ENCODE measurements around the gene OTOP2.
"Not testable (repeated sequence)": the region's sequence is repeated elsewhere in the genome, so short reads cannot be mapped to it uniquely, and the experiment has no call there.

The OTOP2 gene

GRCh38 chr17:74903671-74904070, 20.4 kb upstream of the OTOP2 start:
- TF ChIP-seq, protein P1, sequence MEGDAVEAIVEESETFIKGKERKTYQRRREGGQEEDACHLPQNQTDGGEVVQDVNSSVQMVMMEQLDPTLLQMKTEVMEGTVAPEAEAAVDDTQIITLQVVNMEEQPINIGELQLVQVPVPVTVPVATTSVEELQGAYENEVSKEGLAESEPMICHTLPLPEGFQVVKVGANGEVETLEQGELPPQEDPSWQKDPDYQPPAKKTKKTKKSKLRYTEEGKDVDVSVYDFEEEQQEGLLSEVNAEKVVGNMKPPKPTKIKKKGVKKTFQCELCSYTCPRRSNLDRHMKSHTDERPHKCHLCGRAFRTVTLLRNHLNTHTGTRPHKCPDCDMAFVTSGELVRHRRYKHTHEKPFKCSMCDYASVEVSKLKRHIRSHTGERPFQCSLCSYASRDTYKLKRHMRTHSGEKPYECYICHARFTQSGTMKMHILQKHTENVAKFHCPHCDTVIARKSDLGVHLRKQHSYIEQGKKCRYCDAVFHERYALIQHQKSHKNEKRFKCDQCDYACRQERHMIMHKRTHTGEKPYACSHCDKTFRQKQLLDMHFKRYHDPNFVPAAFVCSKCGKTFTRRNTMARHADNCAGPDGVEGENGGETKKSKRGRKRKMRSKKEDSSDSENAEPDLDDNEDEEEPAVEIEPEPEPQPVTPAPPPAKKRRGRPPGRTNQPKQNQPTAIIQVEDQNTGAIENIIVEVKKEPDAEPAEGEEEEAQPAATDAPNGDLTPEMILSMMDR (IDR thresholded peaks at IDR 0.05; ENCODE audit: extremely low read depth, missing control alignments), result no peak
- no peak for DNase-seq (ENCODE audit: low spot score)

DNA sequence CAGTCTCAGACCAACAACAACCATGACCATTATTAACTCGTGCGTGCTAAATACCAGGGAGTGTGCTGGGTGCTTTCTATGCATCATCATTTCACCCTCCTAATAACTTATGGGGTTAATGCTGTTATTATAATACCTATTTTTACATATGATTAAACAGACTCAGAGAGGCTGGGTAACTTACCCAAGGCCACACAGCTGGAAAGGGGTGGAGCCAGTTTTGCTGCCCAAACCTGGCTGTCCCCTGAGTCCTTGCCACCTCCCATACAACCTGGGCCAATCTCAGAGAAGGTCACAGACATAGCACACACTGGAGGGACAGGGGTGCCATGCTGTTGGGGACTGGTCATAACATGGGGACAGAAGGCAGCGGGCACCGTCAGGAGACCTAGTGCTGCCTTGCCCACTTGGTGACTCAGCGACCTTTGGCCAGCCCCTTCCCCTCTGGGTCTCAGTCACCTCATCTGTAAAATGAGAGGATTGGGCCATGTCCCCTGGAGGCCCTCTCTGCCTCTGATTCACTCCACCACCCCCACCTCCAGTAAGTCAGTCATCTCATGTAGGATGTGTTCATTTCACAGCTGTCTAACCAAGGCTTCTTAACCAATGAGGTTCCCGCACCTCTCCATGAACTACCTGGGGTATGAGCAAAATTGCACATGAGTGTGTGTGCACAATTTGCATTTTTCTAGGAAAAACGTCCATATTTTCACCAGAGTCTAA, 19.2 kb upstream of the OTOP2 start:
- TF ChIP-seq, protein P1 (IDR thresholded peaks at IDR 0.05; ENCODE audit: extremely low read depth, missing control alignments), result no peak
- no peak for DNase-seq (ENCODE audit: low spot score)

DNA sequence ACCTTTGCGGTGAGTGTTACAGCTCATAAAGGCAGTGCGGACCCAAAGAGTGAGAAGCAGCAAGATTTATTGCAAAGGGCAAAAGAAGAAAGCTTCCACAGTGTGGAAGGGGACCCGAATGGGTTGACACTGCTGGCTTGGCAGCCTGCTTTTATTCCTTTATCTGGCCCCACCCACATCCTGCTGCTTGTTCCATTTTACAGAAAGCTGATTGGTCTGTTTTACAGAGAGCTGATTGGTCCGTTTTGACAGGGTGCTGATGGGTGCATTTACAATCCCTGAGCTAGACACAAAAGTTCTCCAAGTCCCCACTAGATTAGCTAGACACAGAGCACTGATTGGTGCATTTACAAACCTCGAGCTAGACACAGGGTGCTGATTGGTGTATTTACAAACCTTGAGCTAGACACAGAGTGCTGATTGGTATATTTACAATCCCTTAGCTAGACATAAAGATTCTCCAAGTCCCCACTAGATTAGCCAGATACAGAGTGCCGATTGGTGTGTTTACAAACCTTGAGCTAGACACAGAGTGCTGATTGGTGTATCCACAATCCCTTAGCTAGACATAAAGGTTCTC, 17.8 kb upstream of the OTOP2 start:
- not testable (repeated sequence) for DNase-seq (ENCODE audit: low spot score)

- DNase-seq (ENCODE audit: low spot score), result no peak
- TF ChIP-seq, protein P1 (IDR thresholded peaks at IDR 0.05; ENCODE audit: extremely low read depth, missing control alignments), result no peak
These were observed 17.1 kb upstream of the OTOP2 start for GRCh38 chr17:74907012-74907411.

GRCh38 chr17:74909097-74909496, 15.0 kb upstream of the OTOP2 start:
- DNase-seq (ENCODE audit: low spot score), result not testable (repeated sequence)

GRCh38 chr17:74911423-74911822, 12.7 kb upstream of the OTOP2 start:
- DNase-seq (ENCODE audit: low spot score), result not testable (repeated sequence)

DNA sequence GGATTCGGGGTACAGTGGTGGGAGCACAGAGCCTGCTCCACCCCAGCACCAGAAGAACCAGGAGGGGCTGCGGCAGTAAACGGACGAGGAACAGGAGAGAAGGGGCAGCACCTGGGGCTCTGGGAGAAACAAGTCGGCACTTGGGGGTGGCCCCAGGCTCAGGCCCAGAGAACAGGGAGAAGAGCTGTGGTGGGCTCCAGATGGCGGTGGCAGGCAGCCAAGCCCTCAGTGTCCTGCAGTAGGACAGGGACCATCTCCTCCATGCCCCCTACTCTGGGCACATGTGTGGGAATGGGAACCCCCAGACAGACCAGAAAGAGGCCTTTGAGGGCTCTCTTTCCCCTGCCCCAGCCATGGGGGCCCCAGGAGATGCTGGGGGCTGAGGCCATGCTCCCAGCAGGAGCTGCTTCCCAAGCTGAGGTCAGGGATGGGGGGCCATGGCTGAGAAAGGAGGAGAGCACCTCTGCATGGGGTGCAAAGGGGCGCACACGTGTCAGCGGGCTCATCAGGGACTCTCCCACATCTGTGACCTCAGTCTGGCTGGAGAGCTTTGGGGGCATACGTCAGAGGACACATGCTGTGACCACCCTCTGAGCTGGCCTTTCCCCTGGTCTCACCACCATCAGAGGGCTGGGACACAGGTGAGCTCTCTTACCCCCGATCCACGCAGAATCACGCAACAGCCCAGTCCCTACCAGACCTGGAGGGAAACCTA, 7.8 kb upstream of the OTOP2 start:
- TF ChIP-seq, protein P1 (IDR thresholded peaks at IDR 0.05; ENCODE audit: extremely low read depth, missing control alignments), result no peak

DNA sequence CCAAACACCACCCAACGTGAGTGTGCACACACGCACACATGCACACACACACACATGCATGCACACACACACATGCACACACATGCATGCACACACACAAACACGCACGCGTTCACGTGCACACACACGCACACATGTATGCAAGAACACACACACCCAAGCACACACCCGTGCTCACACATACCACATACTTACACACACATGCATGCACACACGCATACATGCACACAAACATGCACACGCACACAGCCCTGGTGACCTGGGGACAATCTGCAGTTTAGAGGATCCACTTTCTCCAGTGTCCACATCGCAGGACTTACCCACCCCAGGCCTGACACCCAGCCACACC, 7.2 kb upstream of the OTOP2 start:
- DNase-seq (ENCODE audit: low spot score), result no peak
- TF ChIP-seq, protein P1 (IDR thresholded peaks at IDR 0.05; ENCODE audit: extremely low read depth, missing control alignments), result no peak

More for the DNA sequence above, 7.8 kb upstream of the OTOP2 start:
- DNase-seq (ENCODE audit: low spot score), result no peak

DNA sequence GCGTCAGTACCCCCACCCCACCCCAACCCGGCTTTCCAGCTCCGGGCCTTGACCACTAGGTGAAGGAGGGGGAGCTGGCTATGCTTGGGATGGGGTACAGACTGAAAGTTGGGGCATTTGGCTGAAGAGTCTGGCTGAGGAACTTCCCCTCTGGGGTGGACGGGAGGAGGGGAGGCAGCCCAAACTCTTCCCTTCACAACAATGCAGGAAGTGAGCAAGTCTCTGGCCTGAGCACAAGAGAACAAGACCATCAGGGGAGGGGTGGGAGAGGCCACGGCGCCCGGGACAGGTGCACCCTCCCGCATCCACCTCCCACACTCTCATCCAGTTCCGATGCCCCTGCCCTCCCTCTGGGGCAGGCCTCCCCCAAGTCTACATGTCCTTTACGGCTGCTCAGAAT, 6.6 kb upstream of the OTOP2 start:
- no peak for DNase-seq (ENCODE audit: low spot score)
- TF ChIP-seq, protein P1 (IDR thresholded peaks at IDR 0.05; ENCODE audit: extremely low read depth, missing control alignments), result no peak
